ENCODE data around the gene ZBP1. TPM values are rescaled to one million over a fixed set of nuclear protein-coding genes. Genes with fewer than 3 reads are reported as not detected.

ZBP1 gene
- total RNA-seq, 2 donors from 2014 or later = 0.14 to 8.9 TPM

DNA sequence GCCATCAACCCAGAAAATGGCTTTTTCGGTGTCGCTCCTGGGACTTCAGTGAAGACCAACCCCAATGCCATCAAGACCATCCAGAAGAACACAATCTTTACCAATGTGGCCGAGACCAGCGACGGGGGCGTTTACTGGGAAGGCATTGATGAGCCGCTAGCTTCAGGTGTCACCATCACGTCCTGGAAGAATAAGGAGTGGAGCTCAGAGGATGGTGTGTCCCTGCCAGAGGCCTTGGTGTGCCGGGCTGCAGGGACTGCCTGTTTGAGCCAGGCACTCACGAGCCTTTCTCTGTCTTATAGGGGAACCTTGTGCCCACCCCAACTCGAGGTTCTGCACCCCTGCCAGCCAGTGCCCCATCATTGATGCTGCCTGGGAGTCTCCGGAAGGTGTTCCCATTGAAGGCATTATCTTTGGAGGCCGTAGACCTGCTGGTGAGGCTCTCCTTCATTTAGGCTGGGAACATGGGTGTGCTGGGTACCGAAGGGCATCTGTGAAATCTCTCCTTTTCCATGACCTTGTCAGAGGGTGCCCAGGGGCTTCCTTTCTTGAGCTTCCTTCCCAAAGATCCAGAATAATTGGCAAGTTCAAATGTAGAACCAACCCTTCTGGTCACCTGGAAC lies 55.9 kb downstream of the ZBP1 start:
- H3K4me1 ChIP-seq (replicated peaks) = no peaks in the 10 kb centered on the region
- TF ChIP-seq POLR2A (IDR thresholded peaks at IDR 0.05) (no peak), POLR2AphosphoS5 (IDR thresholded peaks at IDR 0.05) (no peak)
- TF ChIP-seq, protein P1, sequence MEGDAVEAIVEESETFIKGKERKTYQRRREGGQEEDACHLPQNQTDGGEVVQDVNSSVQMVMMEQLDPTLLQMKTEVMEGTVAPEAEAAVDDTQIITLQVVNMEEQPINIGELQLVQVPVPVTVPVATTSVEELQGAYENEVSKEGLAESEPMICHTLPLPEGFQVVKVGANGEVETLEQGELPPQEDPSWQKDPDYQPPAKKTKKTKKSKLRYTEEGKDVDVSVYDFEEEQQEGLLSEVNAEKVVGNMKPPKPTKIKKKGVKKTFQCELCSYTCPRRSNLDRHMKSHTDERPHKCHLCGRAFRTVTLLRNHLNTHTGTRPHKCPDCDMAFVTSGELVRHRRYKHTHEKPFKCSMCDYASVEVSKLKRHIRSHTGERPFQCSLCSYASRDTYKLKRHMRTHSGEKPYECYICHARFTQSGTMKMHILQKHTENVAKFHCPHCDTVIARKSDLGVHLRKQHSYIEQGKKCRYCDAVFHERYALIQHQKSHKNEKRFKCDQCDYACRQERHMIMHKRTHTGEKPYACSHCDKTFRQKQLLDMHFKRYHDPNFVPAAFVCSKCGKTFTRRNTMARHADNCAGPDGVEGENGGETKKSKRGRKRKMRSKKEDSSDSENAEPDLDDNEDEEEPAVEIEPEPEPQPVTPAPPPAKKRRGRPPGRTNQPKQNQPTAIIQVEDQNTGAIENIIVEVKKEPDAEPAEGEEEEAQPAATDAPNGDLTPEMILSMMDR (IDR thresholded peaks at IDR 0.05) = no peak
- H3K36me3 ChIP-seq = no peaks in the 10 kb centered on the region
- no peak overlapping the region for H3K27ac ChIP-seq
- intact Hi-C loops (cut with DNase I) = no loop called here
- no peak for DNase-seq (ENCODE audit: low spot score)
- H3K4me3 ChIP-seq = no peak overlapping the region
- 97% methylated on average over 11 of the region's 14 CpGs for WGBS
- H3K9me3 ChIP-seq = no peaks in the 10 kb centered on the region
- no peaks in the 10 kb centered on the region for H3K27me3 ChIP-seq (replicated peaks; ENCODE audit: insufficient read depth)

DNA sequence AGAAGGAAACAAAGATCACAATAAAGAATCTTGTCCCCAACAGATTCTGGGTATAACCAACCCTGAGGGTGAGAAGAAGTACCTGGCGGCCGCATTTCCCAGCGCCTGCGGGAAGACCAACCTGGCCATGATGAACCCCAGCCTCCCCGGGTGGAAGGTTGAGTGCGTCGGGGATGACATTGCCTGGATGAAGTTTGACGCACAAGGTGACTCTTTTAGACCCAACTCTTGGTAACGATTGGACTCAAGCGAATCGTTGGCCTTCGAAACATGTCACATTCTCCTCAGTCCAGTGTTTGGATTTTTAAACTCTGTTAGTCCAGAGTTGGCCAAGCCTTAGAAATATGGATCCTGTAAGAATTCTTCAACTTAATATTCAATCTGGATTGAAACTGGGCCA lies 56.7 kb downstream of the ZBP1 start:
- no peak for DNase-seq (ENCODE audit: low spot score)
- Histone ChIP-seq H3K27ac (no peak overlapping the region), H3K4me3 (no peak overlapping the region), H3K36me3 (no peaks in the 10 kb centered on the region), H3K4me1 (replicated peaks) (no peaks in the 10 kb centered on the region), H3K27me3 (replicated peaks; ENCODE audit: insufficient read depth) (no peaks in the 10 kb centered on the region), H3K9me3 (no peaks in the 10 kb centered on the region)
- no peak for TF ChIP-seq POLR2AphosphoS5 (IDR thresholded peaks at IDR 0.05)
- TF ChIP-seq POLR2A (IDR thresholded peaks at IDR 0.05) = no peak
- TF ChIP-seq, protein P1 (IDR thresholded peaks at IDR 0.05) = no peak
- 97% methylated on average over 12 of the region's 12 CpGs for WGBS
- intact Hi-C loops (cut with DNase I) = no loop called here

DNA sequence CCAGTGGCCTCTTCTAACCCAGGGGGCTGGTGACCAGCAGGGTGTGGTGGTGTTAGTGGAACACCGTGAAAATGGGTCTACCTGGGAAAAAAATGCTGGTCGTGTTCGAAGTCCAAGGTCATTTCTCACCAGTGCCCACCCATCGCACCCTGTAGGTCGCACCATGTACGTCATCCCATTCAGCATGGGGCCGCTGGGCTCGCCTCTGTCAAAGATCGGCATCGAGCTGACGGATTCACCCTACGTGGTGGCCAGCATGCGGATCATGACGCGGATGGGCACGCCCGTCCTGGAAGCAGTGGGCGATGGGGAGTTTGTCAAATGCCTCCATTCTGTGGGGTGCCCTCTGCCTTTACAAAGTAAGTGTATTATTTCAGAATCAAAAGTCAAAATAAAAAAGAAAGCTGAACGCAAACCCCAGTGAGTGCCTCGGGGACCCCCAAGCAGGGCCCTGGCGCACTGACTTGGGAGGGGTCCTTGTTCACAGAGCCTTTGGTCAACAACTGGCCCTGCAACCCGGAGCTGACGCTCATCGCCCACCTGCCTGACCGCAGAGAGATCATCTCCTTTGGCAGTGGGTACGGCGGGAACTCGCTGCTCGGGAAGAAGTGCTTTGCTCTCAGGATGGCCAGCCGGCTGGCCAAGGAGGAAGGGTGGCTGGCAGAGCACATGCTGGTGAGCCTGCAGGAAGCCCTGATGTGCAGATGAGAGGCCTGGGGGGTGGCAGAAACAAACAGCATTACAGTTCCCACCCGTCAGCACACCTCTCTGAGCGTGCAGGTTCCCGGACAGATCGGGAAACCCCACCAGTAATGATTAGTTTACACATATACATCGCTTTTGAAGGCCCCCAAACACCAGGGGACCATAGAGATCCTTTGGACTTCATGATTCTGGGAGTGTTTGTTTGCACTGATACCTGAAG lies 57.4 kb downstream of the ZBP1 start:
- no peaks in the 10 kb centered on the region for H3K9me3 ChIP-seq
- WGBS = 94% methylated on average over 35 of the region's 35 CpGs
- no peaks in the 10 kb centered on the region for H3K36me3 ChIP-seq
- H3K27ac ChIP-seq = no peak overlapping the region
- intact Hi-C loops (cut with DNase I) = no loop called here
- DNase-seq (ENCODE audit: low spot score) = no peak
- H3K4me1 ChIP-seq (replicated peaks) = no peaks in the 10 kb centered on the region
- no peak overlapping the region for H3K4me3 ChIP-seq
- no peaks in the 10 kb centered on the region for H3K27me3 ChIP-seq (replicated peaks; ENCODE audit: insufficient read depth)
- TF ChIP-seq, protein P1 (IDR thresholded peaks at IDR 0.05) = no peak
- TF ChIP-seq POLR2AphosphoS5 (IDR thresholded peaks at IDR 0.05) (no peak), POLR2A (IDR thresholded peaks at IDR 0.05) (no peak)

DNA sequence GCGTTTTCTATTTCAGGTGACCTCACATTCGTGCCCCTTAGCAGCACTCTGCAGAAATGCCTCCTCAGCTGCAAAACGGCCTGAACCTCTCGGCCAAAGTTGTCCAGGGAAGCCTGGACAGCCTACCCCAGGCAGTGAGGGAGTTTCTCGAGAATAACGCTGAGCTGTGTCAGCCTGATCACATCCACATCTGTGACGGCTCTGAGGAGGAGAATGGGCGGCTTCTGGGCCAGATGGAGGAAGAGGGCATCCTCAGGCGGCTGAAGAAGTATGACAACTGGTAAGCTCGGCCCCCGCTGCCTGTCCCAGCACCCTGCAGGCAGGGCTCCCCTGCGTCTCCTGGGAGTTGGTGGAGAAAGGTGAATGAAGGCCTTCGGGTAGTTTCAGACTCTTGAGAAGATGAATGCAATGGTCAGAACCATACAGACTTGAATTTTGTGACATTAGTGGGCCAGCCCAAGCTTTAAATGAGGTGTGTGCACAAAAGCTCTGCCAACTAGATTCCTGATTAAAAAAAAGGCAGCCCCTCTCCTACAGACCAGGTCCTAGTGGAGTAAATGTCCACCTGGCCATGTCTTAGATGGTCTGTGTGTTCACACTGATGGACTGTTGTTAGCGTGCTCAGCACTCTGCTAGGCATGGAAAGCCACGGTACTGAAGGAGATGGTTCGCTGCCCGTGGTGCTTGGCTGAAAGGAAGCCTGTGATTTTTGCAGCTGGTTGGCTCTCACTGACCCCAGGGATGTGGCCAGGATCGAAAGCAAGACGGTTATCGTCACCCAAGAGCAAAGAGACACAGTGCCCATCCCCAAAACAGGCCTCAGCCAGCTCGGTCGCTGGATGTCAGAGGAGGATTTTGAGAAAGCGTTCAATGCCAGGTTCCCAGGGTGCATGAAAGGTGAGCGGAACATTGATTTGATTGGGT lies 58.6 kb downstream of the ZBP1 start:
- WGBS = 91% methylated on average over 24 of the region's 24 CpGs
- DNase-seq (ENCODE audit: low spot score) = no peak
- no peaks in the 10 kb centered on the region for H3K4me1 ChIP-seq (replicated peaks)
- intact Hi-C loops (cut with DNase I) = no loop called here
- H3K9me3 ChIP-seq = no peaks in the 10 kb centered on the region
- H3K4me3 ChIP-seq = no peak overlapping the region
- H3K36me3 ChIP-seq = no peaks in the 10 kb centered on the region
- H3K27ac ChIP-seq = no peak overlapping the region
- no peaks in the 10 kb centered on the region for H3K27me3 ChIP-seq (replicated peaks; ENCODE audit: insufficient read depth)
- TF ChIP-seq, protein P1 (IDR thresholded peaks at IDR 0.05) = no peak
- TF ChIP-seq POLR2AphosphoS5 (IDR thresholded peaks at IDR 0.05) (no peak), POLR2A (IDR thresholded peaks at IDR 0.05) (no peak)
